HG03196 (cell line): Measurements from ENCODE around the gene CS.

Source experiments
- ATAC-seq: cut with Tn5 transposase; IDR thresholded peaks from one replicate; pipeline ENCODE4 v1.9.1; 2021; ENCODE audit not compliant: unreplicated experiment

Gene CS

GRCh38 chr12:56253091-56253490, 47.0 kb downstream of the CS start:
- ATAC-seq: no peak

- ATAC-seq: no peak
Measured at GRCh38 chr12:56252649-56253048, 47.5 kb downstream of the CS start.

- ATAC-seq: no peak
Measured at GRCh38 chr12:56248711-56249110, 51.4 kb downstream of the CS start.

GRCh38 chr12:56247923-56248322, 52.2 kb downstream of the CS start:
- ATAC-seq: no peak

- ATAC-seq: no peak
Measured at GRCh38 chr12:56244494-56244893, 55.6 kb downstream of the CS start.

- no peak for ATAC-seq
Measured at GRCh38 chr12:56243731-56244181, 56.4 kb downstream of the CS start.

- no peak for ATAC-seq
Measured at GRCh38 chr12:56242986-56243385, 57.1 kb downstream of the CS start.

- no peak for ATAC-seq
Measured at GRCh38 chr12:56241424-56242303, 58.5 kb downstream of the CS start.

GRCh38 chr12:56237552-56237951, 62.6 kb downstream of the CS start:
- no peak for ATAC-seq

- no peak for ATAC-seq
Measured at GRCh38 chr12:56236985-56237384, 63.1 kb downstream of the CS start.

GRCh38 chr12:56236091-56236490, 64.0 kb downstream of the CS start:
- no peak for ATAC-seq

- no peak for ATAC-seq
Measured at GRCh38 chr12:56234746-56235436, 65.2 kb downstream of the CS start.

- no peak for ATAC-seq
Measured at GRCh38 chr12:56231184-56231582, 68.9 kb downstream of the CS start.

- no peak for ATAC-seq
Measured at GRCh38 chr12:56230432-56231183, 69.5 kb downstream of the CS start.

- no peak for ATAC-seq
Measured at GRCh38 chr12:56229916-56230431, 70.2 kb downstream of the CS start, which contains the start of gene SLC39A5. Gene SLC39A5, plus strand, starts transcription at chr12:56230051. Its CDS starts 1,224 bp downstream, at chr12:56231275.

- ATAC-seq: no peak
Measured at GRCh38 chr12:56229082-56229481, 71.0 kb downstream of the CS start.

- ATAC-seq: no peak
Measured at GRCh38 chr12:56224954-56225353, 75.2 kb downstream of the CS start.

- peak; percentile 70 for ATAC-seq
Measured at GRCh38 chr12:56224102-56224701, 75.9 kb downstream of the CS start, which contains the start of gene NABP2. Gene NABP2, plus strand, starts transcription at chr12:56224342. Its CDS starts 515 bp downstream, at chr12:56224857.

- no peak for ATAC-seq
Measured at GRCh38 chr12:56223571-56224101, 76.5 kb downstream of the CS start.

GRCh38 chr12:56222531-56222895, 77.6 kb downstream of the CS start:
- ATAC-seq: no peak
